ACC112 (cell line): ENCODE results near the gene CD9.
"Not testable (repeated sequence)": the region's sequence is repeated elsewhere in the genome, so short reads cannot be mapped to it uniquely, and the experiment has no call there.

Source experiments
- H2AFZ ChIP-seq: fragments of 200-600 bp; sonication (generic); one replicate; pipeline ENCODE4 v1.6.0; 2017; ENCODE audit warnings: antibody characterized with exemption, low read length; ENCODE audit not compliant: unreplicated experiment
- H3K27ac ChIP-seq: fragments of 200-600 bp; sonication (generic); 2 replicates; pipeline ENCODE4 v1.5.1; 2014; ENCODE audit warnings: low read depth, mild to moderate bottlenecking, antibody characterized with exemption, low read length, moderate library complexity
- H3K27me3 ChIP-seq: fragments of 200-600 bp; sonication (generic); 2 replicates; pipeline ENCODE4 v1.6.1; 2014; ENCODE audit warnings: mild to moderate bottlenecking, antibody characterized with exemption, low read length, moderate library complexity, mixed read lengths; ENCODE audit not compliant: insufficient read depth
- H3K36me3 ChIP-seq: fragments of 200-600 bp; sonication (generic); 2 replicates; pipeline ENCODE4 v1.6.1; 2016; ENCODE audit warnings: mild to moderate bottlenecking, antibody characterized with exemption, low read length, moderate library complexity, mixed read lengths; ENCODE audit not compliant: insufficient read depth
- H3K4me1 ChIP-seq: fragments of 200-600 bp; sonication (generic); one replicate; pipeline ENCODE4 v1.6.1; 2016; ENCODE audit warnings: low read length, mixed read lengths; ENCODE audit not compliant: insufficient read depth, unreplicated experiment, control insufficient read depth
- H3K4me3 ChIP-seq: fragments of 200-600 bp; sonication (generic); 2 replicates; pipeline ENCODE4 v1.5.1; 2014; ENCODE audit warnings: mild to moderate bottlenecking, low read depth, low read length
- H3K79me2 ChIP-seq: fragments of 200-600 bp; sonication (generic); one replicate; pipeline ENCODE4 v1.6.0; 2016; ENCODE audit warnings: low read length; ENCODE audit not compliant: control insufficient read depth, unreplicated experiment, insufficient read depth

CD9 gene

GRCh38 chr12:6200256-6201212, at the start of gene CD9:
TSS of gene CD9 (plus strand) at chr12:6200400. CDS start at chr12:6200500, 100 bp downstream.
- H3K36me3 ChIP-seq, result no peaks in the 10 kb centered on the region
- H3K79me2 ChIP-seq, result no peaks in the 10 kb centered on the region
- H3K4me1 ChIP-seq, result peaks cover 20% of the 10 kb centered on the region
- no peak within 1 kb of the TSS for H3K27ac ChIP-seq
- H2AFZ ChIP-seq, result peak within 1 kb of the TSS; percentile 94
- H3K4me3 ChIP-seq, result peak within 1 kb of the TSS; percentile 97
- H3K27me3 ChIP-seq, result no peaks in the 10 kb centered on the region

- Histone ChIP-seq H3K4me3 (no peak overlapping the region), H3K4me1 (no peaks in the 10 kb centered on the region), H3K27me3 (no peaks in the 10 kb centered on the region), H3K79me2 (no peaks in the 10 kb centered on the region), H3K27ac (no peak overlapping the region), H2AFZ (no peak overlapping the region), H3K36me3 (no peaks in the 10 kb centered on the region)
Observed at GRCh38 chr12:6154730-6155459, 45.3 kb upstream of the CD9 start.

GRCh38 chr12:6157482-6157881, 42.7 kb upstream of the CD9 start:
- H3K4me1 ChIP-seq, result no peaks in the 10 kb centered on the region
- H2AFZ ChIP-seq, result no peak overlapping the region
- no peak overlapping the region for H3K4me3 ChIP-seq
- no peaks in the 10 kb centered on the region for H3K36me3 ChIP-seq
- H3K27me3 ChIP-seq, result no peaks in the 10 kb centered on the region
- no peak overlapping the region for H3K27ac ChIP-seq
- H3K79me2 ChIP-seq, result no peaks in the 10 kb centered on the region

- Histone ChIP-seq H2AFZ (no peak overlapping the region), H3K4me1 (no peaks in the 10 kb centered on the region), H3K4me3 (no peak overlapping the region), H3K36me3 (no peaks in the 10 kb centered on the region), H3K79me2 (no peaks in the 10 kb centered on the region), H3K27me3 (no peaks in the 10 kb centered on the region), H3K27ac (no peak overlapping the region)
Observed at GRCh38 chr12:6158255-6158654, 41.9 kb upstream of the CD9 start.

GRCh38 chr12:6158749-6159148, 41.5 kb upstream of the CD9 start:
- no peaks in the 10 kb centered on the region for H3K27me3 ChIP-seq
- H3K4me3 ChIP-seq, result no peak overlapping the region
- no peaks in the 10 kb centered on the region for H3K79me2 ChIP-seq
- no peaks in the 10 kb centered on the region for H3K36me3 ChIP-seq
- no peaks in the 10 kb centered on the region for H3K4me1 ChIP-seq
- H3K27ac ChIP-seq, result no peak overlapping the region
- H2AFZ ChIP-seq, result no peak overlapping the region

- not testable (repeated sequence) for H2AFZ ChIP-seq, H3K4me1 ChIP-seq, H3K4me3 ChIP-seq, H3K36me3 ChIP-seq, H3K79me2 ChIP-seq, H3K27me3 ChIP-seq, H3K27ac ChIP-seq
Observed at GRCh38 chr12:6159166-6160011, 40.8 kb upstream of the CD9 start.

- not testable (repeated sequence) for H3K79me2 ChIP-seq, H3K4me1 ChIP-seq, H3K4me3 ChIP-seq, H2AFZ ChIP-seq, H3K27me3 ChIP-seq, H3K27ac ChIP-seq, H3K36me3 ChIP-seq
Observed at GRCh38 chr12:6160049-6160649, 40.1 kb upstream of the CD9 start.

GRCh38 chr12:6161124-6161882, 38.9 kb upstream of the CD9 start:
- Histone ChIP-seq H3K27me3 (no peaks in the 10 kb centered on the region), H2AFZ (no peak overlapping the region), H3K79me2 (no peaks in the 10 kb centered on the region), H3K27ac (no peak overlapping the region), H3K4me1 (no peaks in the 10 kb centered on the region), H3K36me3 (no peaks in the 10 kb centered on the region), H3K4me3 (no peak overlapping the region)

GRCh38 chr12:6163416-6164060, 36.7 kb upstream of the CD9 start:
- Histone ChIP-seq H3K79me2 (no peaks in the 10 kb centered on the region), H3K27me3 (no peaks in the 10 kb centered on the region), H3K36me3 (no peaks in the 10 kb centered on the region), H3K4me3 (no peak overlapping the region), H3K4me1 (peaks cover 17% of the 10 kb centered on the region), H3K27ac (no peak overlapping the region), H2AFZ (no peak overlapping the region)
